ENCODE data around the gene ATP5F1D. TPM values are rescaled to one million over a fixed set of nuclear protein-coding genes. Genes with fewer than 3 reads are reported as not detected.
A peak's percentile ranks its signal among the peaks of the same experiment; 100 is the strongest.

ATP5F1D gene
- total and polyA plus RNA-seq, 2 of the 13 experiments (the other 11 are each of a cell fraction or from before 2014, with no cell fraction given) = 39.4 to 78.7 TPM

- no peak; the same call in 1 of the 2 replicates for TF ChIP-seq SNAPC4 (CRISPR knock-in tag; IDR thresholded peaks at IDR 0.05)
- no peak for TF ChIP-seq ZNF318 (CRISPR knock-in tag; IDR thresholded peaks at IDR 0.05)
- no peak for TF ChIP-seq HBP1 (CRISPR knock-in tag; IDR thresholded peaks at IDR 0.05; ENCODE audit: low read depth)
- TF ChIP-seq ZNF589 (CRISPR knock-in tag; conservative IDR thresholded peaks at IDR 0.05) = no peak
- TF ChIP-seq GMEB2 (CRISPR knock-in tag; IDR thresholded peaks at IDR 0.05; ENCODE audit: low read depth) = no peak
- TF ChIP-seq TBX2 (CRISPR knock-in tag; IDR thresholded peaks at IDR 0.05; ENCODE audit: borderline replicate concordance) = peak; percentile 7; the same call in 1 of the 2 replicates
- TF ChIP-seq SUZ12 (IDR thresholded peaks at IDR 0.05; ENCODE audit: low read depth, low read length) = no peak
- TF ChIP-seq HIVEP1 (CRISPR knock-in tag; IDR thresholded peaks at IDR 0.05) = no peak
- no peak for TF ChIP-seq ZMAT5 (CRISPR knock-in tag; IDR thresholded peaks at IDR 0.05; ENCODE audit: borderline replicate concordance, low read depth)
Measured at GRCh38 chr19:1251330-1252220, 10.0 kb downstream of the ATP5F1D start (continued).

All from HepG2 (cell line).